HG02943 (cell line): ENCODE measurements around the gene ZSCAN21.

Experiments used
- ATAC-seq: cut with Tn5 transposase; IDR thresholded peaks from one replicate; pipeline ENCODE4 v1.9.1; 2021; ENCODE audit warnings: mild to moderate bottlenecking, low read depth, moderate library complexity; ENCODE audit not compliant: unreplicated experiment

Gene ZSCAN21

GRCh38 chr7:100024020-100024619 is 25.5 kb upstream of the ZSCAN21 start:
- ATAC-seq, result no peak

- no peak for ATAC-seq
Measured at GRCh38 chr7:100027197-100027596, 22.4 kb upstream of the ZSCAN21 start.

- ATAC-seq, result no peak
Measured at GRCh38 chr7:100029596-100029995, 20.0 kb upstream of the ZSCAN21 start.

GRCh38 chr7:100033526-100033925 is 16.0 kb upstream of the ZSCAN21 start:
- no peak for ATAC-seq

- no peak for ATAC-seq
Measured at GRCh38 chr7:100034871-100035510, 14.6 kb upstream of the ZSCAN21 start.

- ATAC-seq, result no peak
Measured at GRCh38 chr7:100035876-100036275, 13.7 kb upstream of the ZSCAN21 start.

- ATAC-seq, result no peak
Measured at GRCh38 chr7:100038326-100038725, 11.2 kb upstream of the ZSCAN21 start.

- ATAC-seq, result no peak
Measured at GRCh38 chr7:100040575-100040974, 9.0 kb upstream of the ZSCAN21 start.

- no peak for ATAC-seq
Measured at GRCh38 chr7:100044718-100045117, 4.9 kb upstream of the ZSCAN21 start.

GRCh38 chr7:100048680-100049079 is 894 bp upstream of the ZSCAN21 start:
- ATAC-seq, result no peak

- ATAC-seq, result no peak
Measured at GRCh38 chr7:100051611-100052010, 2.0 kb downstream of the ZSCAN21 start.

- ATAC-seq, result no peak
Measured at GRCh38 chr7:100053215-100053614, 3.6 kb downstream of the ZSCAN21 start.

GRCh38 chr7:100057006-100057405 is 7.4 kb downstream of the ZSCAN21 start:
- no peak for ATAC-seq

- ATAC-seq, result no peak
Measured at GRCh38 chr7:100059251-100059739, 9.7 kb downstream of the ZSCAN21 start.

GRCh38 chr7:100061518-100062193 is 12.1 kb downstream of the ZSCAN21 start:
- no peak for ATAC-seq

GRCh38 chr7:100063376-100063775 is 13.8 kb downstream of the ZSCAN21 start:
- no peak for ATAC-seq

- no peak for ATAC-seq
Measured at GRCh38 chr7:100064162-100064561, 14.6 kb downstream of the ZSCAN21 start.

- ATAC-seq, result no peak
Measured at GRCh38 chr7:100065452-100066186, 16.0 kb downstream of the ZSCAN21 start.

- ATAC-seq, result no peak
Measured at GRCh38 chr7:100066953-100067352, 17.4 kb downstream of the ZSCAN21 start.

- ATAC-seq, result no peak
Measured at GRCh38 chr7:100069991-100070390, 20.4 kb downstream of the ZSCAN21 start.
